ENCODE results near the gene MAPKBP1.

- TF ChIP-seq CTCF (IDR thresholded peaks at IDR 0.05; ENCODE audit: low read length) (no peak), EZH2phosphoT487 (IDR thresholded peaks at IDR 0.05; ENCODE audit: low read length) (no peak)
Measured at GRCh38 chr15:41789236-41789635, 15.0 kb downstream of the MAPKBP1 start.

All from MM.1S (cell line).